Esophagus muscularis mucosa (tissue), 4 donors: Measurements from ENCODE around the gene MACC1. TPM values are rescaled to one million over a fixed set of nuclear protein-coding genes. Genes with fewer than 3 reads are reported as not detected.

Experiments used
- DNase-seq: peaks from one replicate; pipeline ENCODE4 v3.0.0-alpha.2; 2017; ENCODE audit errors: extremely low spot score
- H3K27ac ChIP-seq, 4 donors: fragments of 200-600 bp; sonication (generic); replicated peaks in 1 of 4; 1 replicate in 3 of 4; 2 replicates in 1 of 4; pipeline ENCODE4 v1.5.1; 2016 to 2019; ENCODE audit warnings: mild to moderate bottlenecking in 1 of 4
- H3K27me3 ChIP-seq, 4 donors: fragments of 200-600 bp; sonication (generic); one replicate each; pipeline versions ENCODE4 v1.5.1 to v1.6.0; 2016 to 2019
- H3K36me3 ChIP-seq, 4 donors: fragments of 200-600 bp; sonication (generic); one replicate each; pipeline ENCODE4 v1.5.1; 2016 to 2019
- H3K4me1 ChIP-seq, 4 donors: fragments of 200-600 bp; sonication (generic); one replicate each; pipeline ENCODE4 v1.5.1; 2016 to 2019
- H3K4me3 ChIP-seq, 4 donors: fragments of 200-600 bp; sonication (generic); 1 replicate in 2 of 4; 2 replicates in 2 of 4; pipeline ENCODE4 v1.5.1; 2016 to 2019; ENCODE audit warnings: mild to moderate bottlenecking in 4 of 4, moderate library complexity in 1 of 4
- H3K9me3 ChIP-seq, 4 donors: fragments of 200-600 bp; sonication (generic); 1 replicate in 3 of 4; 2 replicates in 1 of 4; pipeline ENCODE4 v1.5.1; 2016 to 2019
- CTCF ChIP-seq, 3 experiments: fragments of 200-600 bp in 2 of 3; fragments of 450-650 bp in 1 of 3; sonication (generic) in 2 of 3; IDR thresholded peaks; one replicate each; pipeline ENCODE4 v1.5.1; 2017 to 2019; ENCODE audit warnings: antibody characterized with exemption in 3 of 3, mild to moderate bottlenecking in 2 of 3, moderate library complexity in 1 of 3
- EP300 ChIP-seq: sonication (generic); formaldehyde crosslinking; IDR thresholded peaks from one replicate; pipeline ENCODE4 v1.6.1; 2017; ENCODE audit warnings: antibody characterized with exemption
- POLR2A ChIP-seq: fragments of 450-650 bp; IDR thresholded peaks from one replicate; pipeline ENCODE4 v1.6.1; 2017; ENCODE audit warnings: antibody characterized with exemption, moderate library complexity, mild to moderate bottlenecking, low read depth
- POLR2AphosphoS5 ChIP-seq, 2 donors: sonication (generic); formaldehyde crosslinking; IDR thresholded peaks; one replicate each; pipeline ENCODE4 v1.6.1; 2017; ENCODE audit warnings: antibody characterized with exemption in 2 of 2
- WGBS: methylation state at CpG from one replicate; pipeline ENCODE4 v1.1.5; 2018; 5-methylcytosine and 5-hydroxymethylcytosine counted together
- intact Hi-C: fragments of 100-400 bp; cut with DNase I; formaldehyde crosslinking; loops from one replicate; pipeline ENCODE4 v1.15.1; 2023
- total RNA-seq, 4 donors: library from RNA; depleted of rRNA; stranded (reverse); fragments of >200 nt; gene quantifications; one replicate each; pipeline versions ENCODE4 v1.1.0 to v1.2.1, GENCODE V29; 2016

MACC1 gene
- total RNA-seq, result under 1 TPM; under 0.01 to 0.17 (median 0.15) TPM

- intact Hi-C loops, result no loop called here
- Histone ChIP-seq H3K27me3 (no peaks in the 10 kb centered on the region), H3K36me3 (no peaks in the 10 kb centered on the region), H3K9me3 (no peaks in the 10 kb centered on the region), H3K27ac (no peak within 1 kb of the TSS), H3K4me1 (peaks cover 0 to 6% (median 0%) of the 10 kb centered on the region in 4 donors), H3K4me3 (no peak within 1 kb of the TSS)
- no peak for DNase-seq
- 57% methylated on average over 6 of the region's 6 CpGs for WGBS
- no peak for TF ChIP-seq CTCF (IDR thresholded peaks at IDR 0.05)
- TF ChIP-seq POLR2AphosphoS5 (IDR thresholded peaks at IDR 0.05), result no peak
- TF ChIP-seq EP300, result no peak
- no peak for TF ChIP-seq POLR2A
Observed at GRCh38 chr7:20217193-20217948, at the start of gene MACC1. Gene MACC1, minus strand, starts transcription at chr7:20217384. Its CDS starts 55,522 bp downstream, at chr7:20161862.

GRCh38 chr7:20264623-20265022, 47.4 kb upstream of the MACC1 start:
- no peak for DNase-seq
- no peak overlapping the region for H3K4me3 ChIP-seq
- WGBS, result 77% methylated on average over 2 of the region's 2 CpGs
- H3K4me1 ChIP-seq, result peaks cover 0 to 11% (median 4%) of the 10 kb centered on the region in 4 donors
- intact Hi-C loops, result no loop called here
- H3K9me3 ChIP-seq, result no peaks in the 10 kb centered on the region
- no peak for TF ChIP-seq CTCF (IDR thresholded peaks at IDR 0.05)
- no peak overlapping the region for H3K27ac ChIP-seq
- H3K27me3 ChIP-seq, result no peaks in the 10 kb centered on the region
- H3K36me3 ChIP-seq, result no peaks in the 10 kb centered on the region

- TF ChIP-seq POLR2A (no peak), EP300 (no peak), POLR2AphosphoS5 (IDR thresholded peaks at IDR 0.05) (no peak), CTCF (IDR thresholded peaks at IDR 0.05) (no peak)
- Histone ChIP-seq H3K36me3 (no peaks in the 10 kb centered on the region), H3K27ac (no peak overlapping the region), H3K4me3 (no peak overlapping the region), H3K27me3 (no peaks in the 10 kb centered on the region), H3K9me3 (no peaks in the 10 kb centered on the region), H3K4me1 (peaks cover 0 to 11% (median 3%) of the 10 kb centered on the region in 4 donors)
- no peak for DNase-seq
- WGBS, result 61% methylated on average over 1 of the region's 1 CpG
- intact Hi-C loops, result no loop called here
Observed at GRCh38 chr7:20260223-20260622, 43.0 kb upstream of the MACC1 start.

GRCh38 chr7:20257212-20257611, 40.0 kb upstream of the MACC1 start:
- no peak for DNase-seq
- no peak overlapping the region for H3K27ac ChIP-seq
- H3K4me1 ChIP-seq, result peaks cover 0 to 11% (median 3%) of the 10 kb centered on the region in 4 donors
- no peaks in the 10 kb centered on the region for H3K27me3 ChIP-seq
- no peak overlapping the region for H3K4me3 ChIP-seq
- intact Hi-C loops, result no loop called here
- no peaks in the 10 kb centered on the region for H3K36me3 ChIP-seq
- no peaks in the 10 kb centered on the region for H3K9me3 ChIP-seq
- no peak for TF ChIP-seq EP300

- Histone ChIP-seq H3K27me3 (no peaks in the 10 kb centered on the region), H3K36me3 (no peaks in the 10 kb centered on the region), H3K27ac (no peak overlapping the region), H3K4me1 (no peaks in the 10 kb centered on the region), H3K9me3 (no peaks in the 10 kb centered on the region), H3K4me3 (no peak overlapping the region)
- TF ChIP-seq CTCF (IDR thresholded peaks at IDR 0.05) (no peak), EP300 (no peak), POLR2AphosphoS5 (IDR thresholded peaks at IDR 0.05) (no peak), POLR2A (no peak)
- WGBS, result 79% methylated on average over 1 of the region's 1 CpG
- intact Hi-C loops, result no loop called here
- no peak for DNase-seq
Observed at GRCh38 chr7:20249920-20250319, 32.7 kb upstream of the MACC1 start.
